NOMO-1 treated with dmso at 0.1 percent for 144 hours (cell line): ENCODE data around the gene ATP10B.

Experiments
- DNase-seq: peaks from one replicate; lab custom pipeline; 2025; ENCODE audit not compliant: unreplicated experiment; lab: John Stamatoyannopoulos, UW

ATP10B gene

GRCh38 chr5:160556846-160557245, 295.2 kb downstream of the ATP10B start:
- no peak for DNase-seq

GRCh38 chr5:160555971-160556631, 295.9 kb downstream of the ATP10B start:
- DNase-seq, result no peak

- no peak for DNase-seq
Measured at GRCh38 chr5:160555581-160555970, 296.4 kb downstream of the ATP10B start.

GRCh38 chr5:160550075-160550474, 301.9 kb downstream of the ATP10B start:
- DNase-seq, result no peak

- no peak for DNase-seq
Measured at GRCh38 chr5:160548949-160549645, 302.9 kb downstream of the ATP10B start.

- DNase-seq, result no peak
Measured at GRCh38 chr5:160547872-160548271, 304.1 kb downstream of the ATP10B start.

- DNase-seq, result no peak
Measured at GRCh38 chr5:160547061-160547460, 304.9 kb downstream of the ATP10B start.

GRCh38 chr5:160545832-160546231, 306.2 kb downstream of the ATP10B start:
- no peak for DNase-seq

- DNase-seq, result no peak
Measured at GRCh38 chr5:160543395-160543794, 308.6 kb downstream of the ATP10B start.

GRCh38 chr5:160542840-160543239, 309.2 kb downstream of the ATP10B start:
- DNase-seq, result no peak

- DNase-seq, result no peak
Measured at GRCh38 chr5:160542281-160542680, 309.7 kb downstream of the ATP10B start.

GRCh38 chr5:160539431-160539830, 312.6 kb downstream of the ATP10B start:
- DNase-seq, result no peak

- DNase-seq, result no peak
Measured at GRCh38 chr5:160537940-160538339, 314.1 kb downstream of the ATP10B start.

- no peak for DNase-seq
Measured at GRCh38 chr5:160537116-160537515, 314.9 kb downstream of the ATP10B start.

GRCh38 chr5:160534914-160535313, 317.1 kb downstream of the ATP10B start:
- no peak for DNase-seq

- no peak for DNase-seq
Measured at GRCh38 chr5:160534125-160534524, 317.9 kb downstream of the ATP10B start.

- no peak for DNase-seq
Measured at GRCh38 chr5:160525471-160526261, 326.3 kb downstream of the ATP10B start.

GRCh38 chr5:160524827-160525226, 327.2 kb downstream of the ATP10B start:
- no peak for DNase-seq

- DNase-seq, result no peak
Measured at GRCh38 chr5:160523502-160524163, 328.4 kb downstream of the ATP10B start.

- DNase-seq, result no peak
Measured at GRCh38 chr5:160521392-160521663, 330.7 kb downstream of the ATP10B start.

GRCh38 chr5:160520609-160521391, 331.2 kb downstream of the ATP10B start:
- no peak for DNase-seq
